HepG2 (cell line): ENCODE measurements around the gene SMYD2. TPM values are rescaled to one million over a fixed set of nuclear protein-coding genes. Genes with fewer than 3 reads are reported as not detected.

ENCODE experiments used
- ATAC-seq: fragments of 200-7000 bp; cut with Tn5 transposase; 3 replicates; pipeline ENCODE4 v1.9.1; 2020; ENCODE audit warnings: mild to moderate bottlenecking, moderate library complexity
- BruUV-seq: library from RNA; stranded (reverse); fragments of 400-500 nt; replicated peaks from 2 replicates; lab custom pipeline; 2021; lab: Mats Ljungman, UMichigan
- CTCF ChIA-PET: fragments of 300-600 bp; formaldehyde crosslinking; extraction: SDS; loops from one replicate; lab custom pipeline; 2021; ENCODE audit warnings: low total read pairs, inconsistent platforms, low intra/inter-chr PET ratio; lab: Yijun Ruan, JAX
- POLR2A ChIA-PET: fragments of 350-600 bp; sonication (Branson Sonifier 250); formaldehyde crosslinking; loops from one replicate; lab custom pipeline; 2020; ENCODE audit warnings: antibody characterized with exemption, inconsistent platforms; lab: Yijun Ruan, JAX
- DNase-seq: peaks from one replicate; pipeline ENCODE4 v3.0.0-alpha.2; 2015; ENCODE audit warnings: low spot score
- FAIRE-seq: peaks from 3 replicates; lab custom pipeline; 2011; peaks lifted over from hg19 to GRCh38; lab: Jason Lieb, UNC
- H2AFZ ChIP-seq: one replicate; pipeline ENCODE4 v1.6.1; 2011; ENCODE audit warnings: low read length, inconsistent platforms
- H3K27ac ChIP-seq: fragments of 300-600 bp; 3 replicates; pipeline ENCODE4 v1.8.0; 2011; ENCODE audit warnings: mixed run types, mild to moderate bottlenecking, mixed read lengths, low read length, inconsistent platforms; ENCODE audit not compliant: insufficient read depth; ENCODE audit errors: extremely low read length
- H3K27me3 ChIP-seq, 2 experiments: fragments of 200-600 bp in 1 of 2; 2 replicates in 1 of 2; 3 replicates in 1 of 2; pipeline versions ENCODE4 v1.6.0 to v1.8.0; 2011; ENCODE audit warnings: low read length in 2 of 2, mild to moderate bottlenecking in 2 of 2, moderate library complexity in 2 of 2, inconsistent platforms in 1 of 2; ENCODE audit not compliant: insufficient read depth in 2 of 2, control insufficient read depth in 1 of 2
- H3K36me3 ChIP-seq, 2 experiments: fragments of 200-600 bp in 1 of 2; replicated peaks in 1 of 2; 2 replicates in 1 of 2; 3 replicates in 1 of 2; pipeline versions ENCODE4 v1.5.1 to v1.8.0; 2011; ENCODE audit warnings: low read length in 2 of 2, inconsistent platforms in 1 of 2; ENCODE audit not compliant: insufficient read depth in 2 of 2, control insufficient read depth in 1 of 2
- H3K4me1 ChIP-seq: 2 replicates; pipeline ENCODE4 v1.5.1; 2012; ENCODE audit warnings: low read length, inconsistent platforms; ENCODE audit not compliant: insufficient read depth
- H3K4me2 ChIP-seq: 2 replicates; pipeline ENCODE4 v1.6.0; 2011; ENCODE audit warnings: low read depth, low read length, inconsistent platforms
- H3K4me3 ChIP-seq, 3 experiments: fragments of 200-600 bp in 1 of 3; sonication (generic), shearing (Covaris generic) in 1 of 3; replicated peaks in 1 of 3; 2 replicates each; pipeline ENCODE4 v1.5.1; 2011 to 2016; ENCODE audit warnings: low read length in 3 of 3, inconsistent platforms in 2 of 3, low read depth in 2 of 3, mild to moderate bottlenecking in 2 of 3, control low read depth in 1 of 3, mixed read lengths in 1 of 3; ENCODE audit not compliant: insufficient read depth in 1 of 3
- H3K79me2 ChIP-seq: one replicate; pipeline ENCODE4 v1.6.1; 2011; ENCODE audit warnings: low read length, inconsistent platforms; ENCODE audit not compliant: insufficient read depth
- H3K9ac ChIP-seq: 2 replicates; pipeline ENCODE4 v1.6.0; 2011; ENCODE audit warnings: mild to moderate bottlenecking, low read depth, low read length, inconsistent platforms; ENCODE audit not compliant: insufficient read depth
- H3K9me3 ChIP-seq: 2 replicates; pipeline ENCODE4 v1.5.1; 2012; ENCODE audit warnings: mild to moderate bottlenecking, low read length
- H4K20me1 ChIP-seq: 2 replicates; pipeline ENCODE4 v1.6.0; 2011; ENCODE audit warnings: inconsistent platforms, mild to moderate bottlenecking, low read length, moderate library complexity; ENCODE audit not compliant: insufficient read depth
- CCAR2 ChIP-seq: fragments of 200-400 bp; formaldehyde crosslinking; optimal IDR thresholded peaks from 2 replicates; pipeline ENCODE3; 2018; ENCODE audit warnings: low read depth, mild to moderate bottlenecking, low read length, moderate library complexity
- CENPBD1 ChIP-seq: sonication (generic); formaldehyde crosslinking; IDR thresholded peaks from 2 replicates; pipeline ENCODE4 v1.8.0; 2022; ENCODE audit warnings: missing genetic modification reagents, low read depth, mild to moderate bottlenecking, borderline replicate concordance
- FOXK2 ChIP-seq: fragments of 450-650 bp; IDR thresholded peaks from 2 replicates; pipeline ENCODE4 v1.6.1; 2016
- FOXO1 ChIP-seq: sonication (generic); formaldehyde crosslinking; IDR thresholded peaks from 2 replicates; pipeline ENCODE4 v1.4.0; 2020; ENCODE audit warnings: missing genetic modification reagents
- GATA4 ChIP-seq: sonication (generic); IDR thresholded peaks from 2 replicates; pipeline ENCODE4 v1.6.1; 2016; ENCODE audit warnings: antibody characterized with exemption, low read depth, borderline replicate concordance
- KIAA2018 ChIP-seq: sonication (generic); formaldehyde crosslinking; IDR thresholded peaks from 2 replicates; pipeline ENCODE4 v1.5.0; 2020; ENCODE audit warnings: mild to moderate bottlenecking, missing genetic modification reagents, borderline replicate concordance
- PHF5A ChIP-seq: IDR thresholded peaks from one replicate; pipeline ENCODE4 v1.6.1; 2018; ENCODE audit warnings: low read depth, missing genetic modification reagents; ENCODE audit not compliant: unreplicated experiment
- RFXANK ChIP-seq: IDR thresholded peaks from 2 replicates; pipeline ENCODE4 v1.6.1; 2016
- SMARCE1 ChIP-seq: fragments of 450-650 bp; IDR thresholded peaks from 2 replicates; pipeline ENCODE4 v1.6.1; 2017; ENCODE audit warnings: borderline replicate concordance
- ZBTB44 ChIP-seq: sonication (generic); formaldehyde crosslinking; IDR thresholded peaks from 2 replicates; pipeline ENCODE4 v1.4.0; 2020; ENCODE audit warnings: missing genetic modification reagents
- ZFP36 ChIP-seq: fragments of 150-350 bp; IDR thresholded peaks from 2 replicates; pipeline ENCODE4 v1.6.1; 2018; ENCODE audit warnings: borderline replicate concordance, low read length, low read depth; ENCODE audit not compliant: partially characterized antibody
- ZNF329 ChIP-seq: sonication (generic); formaldehyde crosslinking; IDR thresholded peaks from 2 replicates; pipeline ENCODE4 v1.9.0; 2021; ENCODE audit warnings: low read depth, mild to moderate bottlenecking, missing genetic modification reagents
- ZNF558 ChIP-seq: sonication (generic); formaldehyde crosslinking; IDR thresholded peaks from 2 replicates; pipeline ENCODE4 v1.9.0; 2022; ENCODE audit warnings: mild to moderate bottlenecking, missing genetic modification reagents, borderline replicate concordance
- ZNF629 ChIP-seq: sonication (generic); formaldehyde crosslinking; conservative IDR thresholded peaks from 2 replicates; pipeline ENCODE4 v1.5.0; 2020; ENCODE audit warnings: missing genetic modification reagents
- ZNF720 ChIP-seq: sonication (generic); formaldehyde crosslinking; IDR thresholded peaks from 2 replicates; pipeline ENCODE4 v1.4.0; 2020; ENCODE audit warnings: missing genetic modification reagents
- ZNF740 ChIP-seq: sonication (generic); formaldehyde crosslinking; IDR thresholded peaks from 2 replicates; pipeline ENCODE4 v1.4.0; 2020; ENCODE audit warnings: missing genetic modification reagents
- ZNF891 ChIP-seq: sonication (generic); formaldehyde crosslinking; IDR thresholded peaks from 2 replicates; pipeline ENCODE4 v1.5.0; 2020; ENCODE audit warnings: mild to moderate bottlenecking, missing genetic modification reagents
- WGBS: methylation state at CpG from one replicate; pipeline ENCODE4 v1.1.6; 2017; ENCODE audit warnings: low lambda C conversion rate; 5-methylcytosine and 5-hydroxymethylcytosine counted together
- in situ Hi-C: cut with HindIII; loops from 2 replicates; pipeline ENCODE4 v1.10.0; 2017; ENCODE audit warnings: low pct_unique_long_range_greater_than_20kb; ENCODE audit not compliant: extremely low pct_ligation_motif_present
- intact Hi-C: fragments of 100-400 bp; cut with micrococcal nuclease; formaldehyde crosslinking; loops from one replicate; pipeline ENCODE4 v1.10.0; 2022; ENCODE audit not compliant: unreplicated experiment
- polyA plus RNA-seq, 8 experiments: library from polyadenylated mRNA; depleted of rRNA in 3 of 8; stranded (reverse) in 7 of 8; unstranded in 1 of 8; fragments of >200 nt; fragmentation: Illumina TruSeq in 4 of 8; extraction: Trizol in 4 of 8; gene quantifications; 2 replicates each; pipeline versions ENCODE4 v1.2.1 to v1.2.3, GENCODE V29; 2011 to 2016; ENCODE audit warnings: low read depth in 4 of 8, missing spikeins in 1 of 8, mixed read lengths in 1 of 8; ENCODE audit not compliant: insufficient read depth in 1 of 8
- total RNA-seq, 5 experiments: library from RNA; depleted of rRNA; stranded (reverse); fragments of >200 nt; fragmentation: Illumina TruSeq; extraction: Trizol; gene quantifications; 2 replicates each; pipeline ENCODE4 v1.2.3, GENCODE V29; 2016; ENCODE audit warnings: low read depth in 1 of 5

The SMYD2 gene
- total and polyA plus RNA-seq, 2 of the 13 experiments (the other 11 are each of a cell fraction or from before 2014, with no cell fraction given): 72.7 to 139 TPM

GRCh38 chr1:214349008-214349407, 68.0 kb downstream of the SMYD2 start:
- in situ Hi-C loops: no loop called here
- no peak overlapping the region for H3K4me2 ChIP-seq
- no peak overlapping the region for H3K4me3 ChIP-seq
- POLR2A ChIA-PET: no interaction called here
- intact Hi-C loops: no loop called here
- DNase-seq: no peak
- ATAC-seq: no peak
- H3K4me1 ChIP-seq: no peaks in the 10 kb centered on the region; the same call in 1 of the 2 replicates
- CTCF ChIA-PET: no interaction called here
- no peaks in the 10 kb centered on the region for H3K36me3 ChIP-seq
- no peaks in the 10 kb centered on the region for H3K27me3 ChIP-seq
- no peak overlapping the region for H3K9ac ChIP-seq
- no peak overlapping the region for H2AFZ ChIP-seq
- no peak for FAIRE-seq
- no TSS peak for BruUV-seq
- H3K79me2 ChIP-seq: no peaks in the 10 kb centered on the region
- H3K27ac ChIP-seq: no peak overlapping the region
- peaks cover 16% of the 10 kb centered on the region for H3K9me3 ChIP-seq
- no peaks in the 10 kb centered on the region for H4K20me1 ChIP-seq
- 98% methylated on average over 4 of the region's 5 CpGs for whole genome bisulfite sequencing
- TF ChIP-seq CENPBD1 (CRISPR knock-in tag) (no peak), KIAA2018 (no peak), FOXK2 (no peak), ZNF558 (CRISPR knock-in tag) (no peak), CCAR2 (no peak), ZNF629 (no peak), ZNF740 (CRISPR knock-in tag) (no peak), ZNF891 (CRISPR knock-in tag) (no peak), ZFP36 (no peak), GATA4 (no peak), ZNF720 (CRISPR knock-in tag) (no peak), ZNF329 (CRISPR knock-in tag) (no peak), RFXANK (CRISPR knock-in tag) (no peak), ZBTB44 (CRISPR knock-in tag) (no peak), PHF5A (CRISPR knock-in tag) (no peak), FOXO1 (CRISPR knock-in tag) (no peak), SMARCE1 (no peak)
